Right lobe of liver (tissue), 6 donors: Measurements from ENCODE around the gene STX8. TPM values are rescaled to one million over a fixed set of nuclear protein-coding genes. Genes with fewer than 3 reads are reported as not detected.

Experiments used
- ATAC-seq, 4 donors: fragments of 200-7000 bp; cut with Tn5 transposase; one replicate each; pipeline ENCODE4 v1.9.1; 2020; ENCODE audit warnings: mild to moderate bottlenecking in 4 of 4, moderate library complexity in 4 of 4
- DNase-seq, 3 donors: peaks; one replicate each; pipeline ENCODE4 v3.0.0-alpha.2; 2020
- H3K27ac ChIP-seq, 3 donors: fragments of 200-600 bp; one replicate each; pipeline ENCODE4 v1.8.0; 2022
- H3K27me3 ChIP-seq, 2 donors: fragments of 200-600 bp; one replicate each; pipeline ENCODE4 v1.8.0; 2022
- H3K36me3 ChIP-seq, 4 donors: fragments of 200-600 bp; sonication (generic) in 1 of 4; one replicate each; pipeline versions ENCODE4 v1.5.1 to v1.8.0; 2017 to 2022; ENCODE audit warnings: control low read depth in 1 of 4
- H3K4me1 ChIP-seq, 4 donors: fragments of 200-600 bp; sonication (generic) in 1 of 4; one replicate each; pipeline versions ENCODE4 v1.5.1 to v1.8.0; 2017 to 2022; ENCODE audit warnings: control low read depth in 1 of 4
- H3K4me3 ChIP-seq, 3 donors: fragments of 200-600 bp; one replicate each; pipeline ENCODE4 v1.8.0; 2022
- H3K9me3 ChIP-seq, 4 donors: fragments of 200-600 bp; sonication (generic) in 1 of 4; one replicate each; pipeline versions ENCODE4 v1.5.1 to v1.8.0; 2017 to 2022; ENCODE audit warnings: control low read depth in 1 of 4
- POLR2A ChIP-seq: fragments of 450-650 bp; IDR thresholded peaks from one replicate; pipeline ENCODE4 v1.6.1; 2017; ENCODE audit warnings: antibody characterized with exemption, mild to moderate bottlenecking
- WGBS: methylation state at CpG from one replicate; pipeline ENCODE4 v1.1.6; 2018; ENCODE audit warnings: low coverage, low lambda C conversion rate; ENCODE audit not compliant: insufficient coverage; ENCODE audit errors: missing lambda C conversion rate; 5-methylcytosine and 5-hydroxymethylcytosine counted together
- intact Hi-C, 2 donors: fragments of 100-400 bp; cut with DNase I; formaldehyde crosslinking; loops; one replicate each; pipeline versions ENCODE4 v1.11.2 to v1.14.1; 2022
- total RNA-seq, 6 experiments: library from RNA; depleted of rRNA in 2 of 6; stranded (reverse); fragments of >200 nt in 2 of 6; fragmentation: NEBNext Ultra II Directional in 3 of 6; extraction: Animal tissue kit (Norgen Biotek cat#: 25700) in 3 of 6; gene quantifications; one replicate each; pipeline versions ENCODE4 v1.1.0 to v1.2.4, GENCODE V29; 2016 to 2023
- TF ChIP-seq, protein P1 (sequence below), 4 donors: fragments of 200-600 bp in 3 of 4; fragments of 450-650 bp in 1 of 4; IDR thresholded peaks; one replicate each; pipeline versions ENCODE4 v1.5.1 to v1.8.0; 2016 to 2022; ENCODE audit warnings: antibody characterized with exemption in 4 of 4, mild to moderate bottlenecking in 2 of 4
- donor health status: DM: no; HTN: yes; CAD: no.
- donor health status: DM: no; HTN: no; CAD: no.
- donor health status: DM: no; HTN: no; CAD: no.
- donor health status: DM: no; HTN: yes; CAD: no.
- donor health status: DM: no; HTN: yes; CAD: no.

The STX8 gene
- total RNA-seq, 6 experiments from 2014 or later: 20.6 to 35.3 (median 27.7) TPM

DNA sequence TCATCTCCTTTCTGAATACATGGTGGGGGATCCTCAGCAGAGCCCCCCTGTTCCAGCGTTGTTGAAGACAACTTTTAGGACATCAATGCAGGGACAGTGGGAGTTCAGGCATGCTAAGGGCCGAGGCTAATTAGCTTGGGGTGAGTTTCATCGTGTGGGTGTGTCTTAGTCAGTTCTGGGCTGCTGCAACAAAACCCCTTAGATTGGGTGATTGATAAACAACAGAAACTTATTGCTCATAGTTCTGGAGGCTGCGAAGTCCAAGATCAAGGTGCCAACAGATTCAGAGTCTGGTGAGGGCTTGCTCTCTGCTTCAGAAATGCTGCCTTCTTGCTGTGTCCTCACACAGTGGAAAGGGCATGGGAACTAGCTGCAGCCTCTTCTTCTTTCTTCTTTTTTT is 340.3 kb downstream of the STX8 start:
- intact Hi-C loops: no loop called here
- Histone ChIP-seq H3K27ac (no peak overlapping the region), H3K9me3 (no peaks in the 10 kb centered on the region), H3K36me3 (no peaks in the 10 kb centered on the region), H3K4me1 (peaks cover 0 to 12% (median 0%) of the 10 kb centered on the region in 4 donors), H3K4me3 (no peak overlapping the region), H3K27me3 (no peaks in the 10 kb centered on the region)
- TF ChIP-seq POLR2A: no peak
- TF ChIP-seq, protein P1, sequence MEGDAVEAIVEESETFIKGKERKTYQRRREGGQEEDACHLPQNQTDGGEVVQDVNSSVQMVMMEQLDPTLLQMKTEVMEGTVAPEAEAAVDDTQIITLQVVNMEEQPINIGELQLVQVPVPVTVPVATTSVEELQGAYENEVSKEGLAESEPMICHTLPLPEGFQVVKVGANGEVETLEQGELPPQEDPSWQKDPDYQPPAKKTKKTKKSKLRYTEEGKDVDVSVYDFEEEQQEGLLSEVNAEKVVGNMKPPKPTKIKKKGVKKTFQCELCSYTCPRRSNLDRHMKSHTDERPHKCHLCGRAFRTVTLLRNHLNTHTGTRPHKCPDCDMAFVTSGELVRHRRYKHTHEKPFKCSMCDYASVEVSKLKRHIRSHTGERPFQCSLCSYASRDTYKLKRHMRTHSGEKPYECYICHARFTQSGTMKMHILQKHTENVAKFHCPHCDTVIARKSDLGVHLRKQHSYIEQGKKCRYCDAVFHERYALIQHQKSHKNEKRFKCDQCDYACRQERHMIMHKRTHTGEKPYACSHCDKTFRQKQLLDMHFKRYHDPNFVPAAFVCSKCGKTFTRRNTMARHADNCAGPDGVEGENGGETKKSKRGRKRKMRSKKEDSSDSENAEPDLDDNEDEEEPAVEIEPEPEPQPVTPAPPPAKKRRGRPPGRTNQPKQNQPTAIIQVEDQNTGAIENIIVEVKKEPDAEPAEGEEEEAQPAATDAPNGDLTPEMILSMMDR (IDR thresholded peaks at IDR 0.05): no peak
- no peak for ATAC-seq
- DNase-seq: no peak
- WGBS: 95% methylated on average over 4 of the region's 4 CpGs

DNA sequence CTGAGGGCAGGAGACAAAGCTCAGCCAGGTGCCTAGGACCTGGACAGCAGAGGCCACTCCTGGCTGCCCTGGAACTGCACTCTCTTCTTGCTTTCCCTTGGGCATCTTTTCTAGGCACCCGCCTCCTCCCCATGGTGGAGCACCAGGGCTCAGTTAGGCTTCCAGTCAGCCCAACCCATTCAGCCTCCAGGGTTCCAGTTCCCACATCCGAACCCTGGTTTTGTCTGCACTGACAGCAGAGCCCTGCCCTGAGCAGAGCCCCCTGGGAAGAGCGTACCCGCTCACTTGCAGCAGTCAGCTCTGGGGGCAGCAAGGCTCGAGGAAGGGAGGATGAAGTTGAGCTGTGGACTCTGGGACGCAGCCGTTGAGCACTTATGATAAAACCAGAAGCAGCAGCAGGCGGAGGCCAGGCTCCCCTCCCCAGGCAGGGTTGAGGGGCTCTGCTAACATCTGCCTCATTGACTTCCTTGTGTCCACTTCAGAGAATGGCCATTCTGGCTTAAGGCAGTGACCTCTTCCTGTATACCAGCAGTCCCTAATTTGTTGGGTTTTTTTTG is 341.2 kb downstream of the STX8 start:
- DNase-seq (peak in 1 of 3 donors; percentile 37), ATAC-seq (no peak)
- H3K36me3 ChIP-seq: no peaks in the 10 kb centered on the region
- intact Hi-C loops: no loop called here
- H3K4me1 ChIP-seq: peaks cover 0 to 10% (median 0%) of the 10 kb centered on the region in 4 donors
- H3K4me3 ChIP-seq: no peak overlapping the region
- H3K27me3 ChIP-seq: no peaks in the 10 kb centered on the region
- no peak overlapping the region for H3K27ac ChIP-seq
- WGBS: 94% methylated on average over 3 of the region's 8 CpGs
- no peak for TF ChIP-seq POLR2A
- TF ChIP-seq, protein P1 (IDR thresholded peaks at IDR 0.05): no peak
- H3K9me3 ChIP-seq: no peaks in the 10 kb centered on the region

DNA sequence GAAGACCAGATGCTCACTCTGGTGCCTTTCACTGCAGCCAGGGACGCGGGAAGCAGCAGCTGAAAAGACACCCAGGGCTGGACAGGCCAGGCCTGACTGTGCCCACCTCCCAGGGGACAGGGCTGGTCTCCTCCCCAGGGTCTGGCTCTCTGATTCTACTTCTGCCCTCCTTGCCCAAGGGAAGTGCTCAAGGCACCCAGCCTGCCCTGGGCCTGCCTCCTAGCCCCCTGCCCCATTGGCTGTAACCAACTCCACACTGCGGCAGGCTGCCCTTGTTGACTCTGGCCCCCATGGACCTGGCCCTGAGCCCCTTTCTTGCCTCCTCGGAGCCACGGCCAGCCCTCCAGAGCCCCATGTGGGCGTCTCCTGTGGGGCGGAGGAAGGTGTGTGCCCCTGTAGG is 341.9 kb downstream of the STX8 start:
- no peaks in the 10 kb centered on the region for H3K36me3 ChIP-seq
- no peaks in the 10 kb centered on the region for H3K9me3 ChIP-seq
- ATAC-seq: no peak
- H3K27ac ChIP-seq: no peak overlapping the region
- no peaks in the 10 kb centered on the region for H3K27me3 ChIP-seq
- WGBS: no CpG with 5 or more reads among the region's 7 CpGs
- intact Hi-C loops: no loop called here
- DNase-seq: peak in 2 of 3 donors; percentile 13 to 42
- TF ChIP-seq POLR2A: no peak
- TF ChIP-seq, protein P1 (IDR thresholded peaks at IDR 0.05): no peak
- no peak overlapping the region for H3K4me3 ChIP-seq
- peaks cover 0 to 3% (median 0%) of the 10 kb centered on the region in 4 donors for H3K4me1 ChIP-seq

DNA sequence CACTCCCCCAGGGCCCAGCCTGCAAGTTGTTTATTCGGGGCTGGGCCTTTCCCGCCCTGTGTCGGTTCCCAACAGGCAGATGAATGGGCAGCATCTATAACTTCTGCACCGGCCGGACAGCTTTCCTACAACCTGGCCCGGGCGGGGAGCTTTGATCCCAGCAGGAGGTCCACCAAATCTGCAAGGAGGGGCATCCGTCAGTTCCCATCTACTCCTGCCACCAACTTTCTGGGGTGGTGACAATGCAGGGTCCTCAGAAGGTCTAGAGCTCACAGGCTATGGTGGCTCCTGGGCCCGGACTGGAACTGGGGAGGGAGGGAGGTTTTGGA is 342.4 kb downstream of the STX8 start:
- DNase-seq: peak in 1 of 3 donors; percentile 5
- TF ChIP-seq POLR2A: no peak
- TF ChIP-seq, protein P1 (IDR thresholded peaks at IDR 0.05): no peak

More for the DNA sequence above, 342.4 kb downstream of the STX8 start:
- no peaks in the 10 kb centered on the region for H3K36me3 ChIP-seq
- intact Hi-C loops: no loop called here
- no CpG with 5 or more reads among the region's 9 CpGs for WGBS
- no peak overlapping the region for H3K4me3 ChIP-seq
- no peak for ATAC-seq
- no peaks in the 10 kb centered on the region for H3K27me3 ChIP-seq
- no peak overlapping the region for H3K27ac ChIP-seq
- no peaks in the 10 kb centered on the region for H3K4me1 ChIP-seq
- H3K9me3 ChIP-seq: no peaks in the 10 kb centered on the region
